A375 (cell line): Measurements from ENCODE around the gene HPS1. TPM values are rescaled to one million over a fixed set of nuclear protein-coding genes. Genes with fewer than 3 reads are reported as not detected.

Experiments
- small RNA-seq: library from RNA; depleted of rRNA; stranded (forward); fragments of <200 nt; gene quantifications from one replicate; pipeline ENCODE3, GENCODE V24; 2014
- total RNA-seq: library from RNA; depleted of rRNA; stranded (reverse); fragments of >200 nt; shearing (Covaris generic); gene quantifications from 2 replicates; pipeline ENCODE4 v1.2.3, GENCODE V29; 2014; rRNA removed

The HPS1 gene
- total RNA-seq: 30.6 and 37.5 TPM in 2 replicates

DNA sequence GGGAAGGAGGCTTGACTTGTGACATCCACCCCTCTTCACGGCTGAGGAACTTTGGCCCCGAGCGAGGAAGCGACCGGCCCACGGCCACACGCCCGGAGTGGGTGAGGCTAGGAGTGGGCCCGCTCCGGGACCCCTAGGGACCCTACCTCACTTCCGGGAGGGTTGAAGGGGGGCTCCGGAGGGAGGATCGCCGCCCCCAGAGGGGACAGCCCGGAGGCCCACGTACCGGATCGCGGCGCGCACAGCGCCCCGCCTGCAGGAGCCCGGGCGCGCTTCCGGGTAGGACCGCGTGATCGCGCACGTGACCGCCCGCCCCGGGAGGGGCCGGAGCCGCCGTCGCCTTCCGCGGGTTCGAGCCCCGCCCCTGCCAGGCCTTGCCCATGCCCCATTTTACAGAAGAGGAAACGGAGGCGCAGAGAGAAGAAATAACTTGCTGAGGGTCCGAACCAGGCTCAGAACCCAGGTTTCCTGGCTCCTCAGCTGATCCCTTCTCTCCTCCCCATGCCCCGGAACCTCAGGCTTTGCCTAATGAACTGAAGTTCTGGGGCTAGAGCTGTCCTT is at the start of gene HPS1:
HPS1 (minus strand) TSS at position 275 of the 561 bp plus-strand sequence. CDS start 3,695 bp downstream, outside the sequence.

DNA sequence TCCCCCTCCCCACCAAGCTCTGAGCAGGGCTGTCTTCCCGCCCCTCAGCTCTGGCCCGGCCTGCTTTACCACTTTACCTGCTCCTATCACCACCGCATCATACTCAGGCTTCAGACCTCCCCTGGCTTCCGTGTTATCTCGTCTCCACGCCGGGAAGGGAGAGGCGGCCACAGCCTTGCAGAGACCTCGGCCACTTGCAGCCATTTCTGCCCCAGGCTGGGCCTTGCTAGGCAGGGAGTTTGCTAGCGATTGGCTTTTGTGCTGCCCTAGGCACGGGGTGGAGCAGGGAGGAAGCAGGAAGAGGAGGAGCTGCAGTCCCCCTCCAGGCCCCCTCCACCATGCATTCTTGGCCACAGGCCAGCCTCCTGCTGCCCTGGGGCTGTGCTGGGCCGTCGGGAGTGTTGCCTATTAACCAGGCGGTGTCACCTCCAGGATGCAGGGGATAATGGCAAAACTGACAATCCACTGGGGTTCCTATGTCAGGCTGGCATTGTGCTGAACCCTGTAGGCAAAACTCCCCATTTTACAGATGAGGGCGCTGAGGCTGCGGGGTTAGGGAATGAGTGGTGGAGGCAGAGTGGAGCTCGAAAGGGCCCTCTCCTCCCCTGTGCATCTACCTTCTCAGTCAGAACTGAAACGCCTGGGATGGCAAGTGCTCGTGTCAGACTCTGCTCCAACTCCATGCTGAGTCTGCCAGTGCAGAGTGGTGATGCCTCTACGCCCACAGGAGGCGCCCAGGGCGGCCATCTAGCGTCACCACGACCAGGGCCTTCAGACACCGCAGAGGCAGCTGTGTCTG is 31.6 kb downstream of the HPS1 start, which contains the start of gene PYROXD2:
PYROXD2 (minus strand) TSS at position 251 of the 799 bp plus-strand sequence; CDS start at position 204, 47 bp downstream.

Small RNA genes within 50 kb of the gene (small RNA-seq; reads per million reads assigned to genes)
- gene MIR4685: not detected

Other genes with a start within 250 kb of the HPS1 start
- 393 and 394 TPM in 2 replicates for gene LOXL4, start 178.7 kb downstream of the HPS1 start, total RNA-seq
- 33.7 and 35.6 TPM in 2 replicates for gene PYROXD2, start 31.8 kb downstream of the HPS1 start, total RNA-seq